Measurements from ENCODE around the gene C4BPB. TPM values are rescaled to one million over a fixed set of nuclear protein-coding genes. Genes with fewer than 3 reads are reported as not detected.

The C4BPB gene
- total and polyA plus RNA-seq, 2 donors (not counting 3 experiments of a cell fraction or from before 2014, with no cell fraction given), result not detected

- Histone ChIP-seq H3K79me2 (ENCODE audit: control insufficient read depth, insufficient read depth, low read length) (no peaks in the 10 kb centered on the region), H3K27me3 (ENCODE audit: control insufficient read depth in 2 of 2, insufficient read depth in 2 of 2, low read length in 2 of 2) (no peaks in the 10 kb centered on the region), H4K20me1 (replicated peaks; ENCODE audit: control insufficient read depth, extremely low read depth, insufficient read depth, low read length) (no peaks in the 10 kb centered on the region), H3K4me2 (ENCODE audit: insufficient read depth, low read length) (no peak overlapping the region), H3K9me1 (replicated peaks; ENCODE audit: control insufficient read depth, extremely low read depth, insufficient read depth, low read length) (no peaks in the 10 kb centered on the region), H3K9ac (replicated peaks; ENCODE audit: extremely low read depth, insufficient read depth, low read length) (no peak overlapping the region), H2AFZ (ENCODE audit: low read depth, low read length) (no peak overlapping the region), H3K4me1 (ENCODE audit: control insufficient read depth, extremely low read depth, insufficient read depth, low read length) (no peaks in the 10 kb centered on the region), H3K36me3 (ENCODE audit: control insufficient read depth in 2 of 2, extremely low read depth in 1 of 2, insufficient read depth in 2 of 2, low read length in 2 of 2) (no peaks in the 10 kb centered on the region), H3K27ac (ENCODE audit: insufficient read depth, low read depth, low read length) (no peak overlapping the region), H3K9me3 (replicated peaks; ENCODE audit: control insufficient read depth, insufficient read depth, low read length) (no peaks in the 10 kb centered on the region), H3K4me3 (replicated peaks in 1 of 3; ENCODE audit: insufficient read depth in 1 of 3, low read depth in 1 of 3, low read length in 3 of 3) (no peak overlapping the region)
- intact Hi-C loops (cut with micrococcal nuclease), result no loop called here
- CTCF ChIA-PET, result interaction anchor here (1.5 to 4.7 kb wide), 2 partner anchors 10 to 315 kb away, joined by 5 to 18 read pairs; no protein-coding TSS in a partner anchor
- FAIRE-seq (no peak), DNase-seq (ENCODE audit: low read depth, low spot score) (no peak)
- POLR2A ChIA-PET, result no interaction called here
- dilution Hi-C loops (cut with MboI; ENCODE audit: extremely low pct_ligation_motif_present, low sequenced_read_pairs), result no loop called here
- TF ChIP-seq MAX (IDR thresholded peaks at IDR 0.05; ENCODE audit: insufficient read depth, insufficient read length) (no peak), POLR2AphosphoS5 (IDR thresholded peaks at IDR 0.05; ENCODE audit: insufficient read depth, low read depth, low read length) (no peak), EZH2 (IDR thresholded peaks at IDR 0.05; ENCODE audit: borderline replicate concordance, low read depth, low read length, severe bottlenecking) (no peak), CTCF (IDR thresholded peaks at IDR 0.05; ENCODE audit: extremely low read depth in 1 of 2, insufficient read depth in 1 of 2, low read depth in 1 of 2, low read length in 2 of 2) (no peak), JUN (IDR thresholded peaks at IDR 0.05; ENCODE audit: borderline replicate concordance, insufficient read depth, insufficient read length, low read depth) (no peak), FOS (IDR thresholded peaks at IDR 0.05; ENCODE audit: borderline replicate concordance, insufficient read depth, low read length) (no peak)
- BruUV-seq (replicated peaks), result no TSS peak
Observed at GRCh38 chr1:207089627-207090355, 1.1 kb downstream of the C4BPB start.
